T47D (cell line): ENCODE results near the gene EFL1.
A peak's percentile ranks its signal among the peaks of the same experiment; 100 is the strongest.

Experiments used
- DNase-seq, 2 experiments: peaks; one replicate each; pipeline versions ENCODE4 v3.0.0 to v3.0.0-alpha.2; 2011 to 2012; ENCODE audit warnings: low read depth in 1 of 2, low spot score in 1 of 2
- JUND ChIP-seq: IDR thresholded peaks from 2 replicates; pipeline ENCODE4 v1.6.1; 2012; ENCODE audit warnings: low read depth
- in situ Hi-C: cut with HindIII; loops from 2 replicates; pipeline ENCODE4 v1.10.0; 2016; ENCODE audit warnings: low sequenced_read_pairs, low pct_unique_long_range_greater_than_20kb

Gene EFL1

GRCh38 chr15:82106679-82107078 is 155.9 kb downstream of the EFL1 start:
- in situ Hi-C loops: no loop called here
- DNase-seq: no peak
- no peak for TF ChIP-seq JUND

DNA sequence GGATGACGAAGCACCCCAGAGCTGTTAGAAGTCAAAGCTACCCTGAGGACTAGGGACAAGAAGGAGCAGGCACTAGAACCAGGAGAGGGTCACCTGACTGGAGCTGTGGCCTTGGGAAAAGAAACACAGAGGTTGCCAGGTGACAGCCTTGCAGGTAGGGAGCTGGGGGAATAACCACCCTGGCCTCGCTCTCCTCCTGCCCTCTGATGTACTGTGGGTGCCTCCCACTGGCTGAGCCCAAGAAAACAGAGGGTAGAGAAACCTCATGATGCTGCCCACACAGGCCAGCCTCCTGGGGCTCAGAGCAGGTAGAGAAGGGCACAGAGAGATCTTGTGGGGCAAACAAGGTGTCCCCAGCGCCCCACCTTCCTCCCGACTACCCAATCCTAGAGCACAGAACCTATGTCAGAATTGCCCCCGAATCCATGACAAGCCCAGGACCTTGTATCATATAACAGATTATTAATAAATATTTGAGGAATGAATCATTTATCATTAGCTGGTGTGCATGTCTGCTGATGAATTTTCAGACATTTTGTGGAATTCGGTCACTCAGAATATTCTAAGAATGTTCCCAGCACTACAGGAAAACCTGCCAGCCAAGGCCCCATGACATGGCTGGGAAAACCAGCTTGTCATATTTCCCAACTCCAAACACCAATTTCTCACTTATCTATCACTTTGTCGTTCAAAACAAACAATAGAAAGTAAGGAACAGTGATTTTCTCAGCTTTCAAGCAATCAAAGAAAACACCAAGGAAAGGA is 156.9 kb downstream of the EFL1 start:
- DNase-seq: peak in 1 of 2 experiments; percentile 45
- TF ChIP-seq JUND: no peak
- in situ Hi-C loops: no loop called here

DNA sequence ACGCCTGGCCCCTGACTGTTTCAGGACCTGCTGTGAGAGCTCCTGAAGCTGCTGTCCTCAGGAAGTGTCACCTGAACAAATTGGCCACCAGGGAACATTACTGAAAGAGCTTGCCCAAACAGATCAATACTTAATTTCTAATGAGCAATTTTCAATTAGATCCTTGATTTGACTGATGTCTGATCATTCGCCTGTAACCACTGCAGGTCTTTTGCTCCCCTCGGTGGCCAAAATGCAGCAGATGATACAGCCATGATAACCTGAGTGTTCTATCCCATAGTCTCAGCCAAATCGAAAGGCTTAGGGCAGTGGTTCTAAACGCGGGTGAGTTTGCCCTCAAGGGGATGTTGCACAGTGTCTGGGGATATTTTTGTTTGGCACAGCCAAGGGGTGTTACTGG is 159.1 kb downstream of the EFL1 start:
- in situ Hi-C loops: no loop called here
- DNase-seq: no peak

DNA sequence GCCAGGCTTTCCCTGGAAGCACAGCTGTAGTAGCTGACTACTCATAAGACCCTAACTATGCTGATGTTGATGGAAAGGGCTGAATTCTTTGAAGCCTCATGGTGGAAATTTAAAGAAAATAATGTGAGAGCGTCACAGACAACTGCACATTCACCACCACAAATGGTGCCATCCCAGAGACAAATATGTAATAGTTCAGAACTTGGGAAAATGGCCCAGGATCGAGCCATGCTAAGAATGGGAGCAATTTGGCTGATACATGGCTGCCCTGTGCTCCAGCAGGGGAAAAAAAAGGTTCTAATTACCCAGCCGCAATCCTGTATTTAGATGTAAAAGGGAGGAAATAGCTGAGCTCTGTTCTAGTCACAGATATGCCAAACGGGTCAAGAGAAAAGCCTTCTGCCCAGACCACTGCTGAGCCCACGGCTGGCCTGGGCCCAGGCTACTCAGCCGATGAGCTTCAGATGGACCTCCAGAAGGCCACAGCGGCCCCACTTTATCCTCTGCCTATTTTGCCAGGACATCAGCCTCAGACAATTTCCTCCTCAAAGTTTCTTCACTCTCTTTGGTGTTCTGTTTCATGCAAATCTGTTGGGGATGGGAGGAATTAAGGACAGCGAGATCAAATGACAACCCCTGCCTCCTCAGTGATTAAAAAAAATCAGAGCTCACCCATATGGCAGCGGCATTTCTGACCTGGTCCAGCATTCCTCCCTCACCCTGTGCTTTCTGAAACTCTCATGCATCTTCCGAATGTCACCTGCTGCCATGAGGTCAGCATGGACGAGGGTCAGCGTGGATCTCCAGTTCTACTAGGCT is 162.2 kb downstream of the EFL1 start:
- no peak for DNase-seq
- TF ChIP-seq JUND: no peak
- in situ Hi-C loops: no loop called here

More for the DNA sequence above, 159.1 kb downstream of the EFL1 start:
- TF ChIP-seq JUND: no peak

GRCh38 chr15:82098674-82099073 is 163.9 kb downstream of the EFL1 start:
- TF ChIP-seq JUND: no peak
- in situ Hi-C loops: no loop called here
- DNase-seq: no peak

- in situ Hi-C loops: no loop called here
These were observed 166.7 kb downstream of the EFL1 start for GRCh38 chr15:82095803-82096202.

DNA sequence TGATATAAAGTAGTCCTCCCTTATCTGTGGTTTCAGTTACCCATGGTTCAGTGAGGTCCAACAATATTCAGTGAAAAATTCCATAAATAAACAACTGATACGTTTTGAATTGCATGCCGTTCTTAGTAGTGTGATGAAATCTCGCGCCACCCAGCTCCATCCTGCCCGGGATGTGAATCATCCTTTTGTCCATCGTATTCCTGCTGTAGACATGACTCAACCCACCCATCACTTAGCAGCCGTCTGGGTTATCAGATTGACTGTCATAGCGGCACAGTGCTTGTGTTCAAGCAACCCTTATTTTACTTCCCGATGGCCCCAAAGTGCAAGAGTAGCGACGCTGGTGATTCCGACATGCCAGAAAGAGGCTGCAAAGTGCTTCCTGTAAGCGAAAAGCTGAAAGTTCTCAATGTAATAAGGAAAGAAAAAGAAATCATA is 168.7 kb downstream of the EFL1 start:
- no peak for TF ChIP-seq JUND
- no peak for DNase-seq
- in situ Hi-C loops: no loop called here

More at GRCh38 chr15:82095803-82096202, 166.7 kb downstream of the EFL1 start:
- DNase-seq: no peak
- no peak for TF ChIP-seq JUND

DNA sequence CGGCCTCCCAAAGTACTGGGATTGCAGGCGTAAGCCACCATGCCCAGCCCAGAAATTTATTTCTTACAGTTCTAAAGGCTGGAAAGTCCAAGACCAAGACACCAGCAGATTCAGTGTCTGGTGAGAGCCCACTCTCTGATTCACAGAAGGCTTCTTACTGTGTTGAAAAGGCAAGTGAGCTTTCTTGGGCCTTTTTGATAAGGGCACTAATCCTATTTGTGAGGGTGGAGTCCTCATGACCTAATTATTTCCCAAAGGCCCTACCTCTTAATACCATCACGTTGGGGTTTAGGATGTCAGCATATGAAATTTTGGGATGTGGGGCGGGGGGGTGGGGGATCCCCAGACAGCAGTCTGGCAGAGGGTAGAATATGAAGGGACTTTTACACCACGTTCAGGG is 169.2 kb downstream of the EFL1 start:
- in situ Hi-C loops: no loop called here

DNA sequence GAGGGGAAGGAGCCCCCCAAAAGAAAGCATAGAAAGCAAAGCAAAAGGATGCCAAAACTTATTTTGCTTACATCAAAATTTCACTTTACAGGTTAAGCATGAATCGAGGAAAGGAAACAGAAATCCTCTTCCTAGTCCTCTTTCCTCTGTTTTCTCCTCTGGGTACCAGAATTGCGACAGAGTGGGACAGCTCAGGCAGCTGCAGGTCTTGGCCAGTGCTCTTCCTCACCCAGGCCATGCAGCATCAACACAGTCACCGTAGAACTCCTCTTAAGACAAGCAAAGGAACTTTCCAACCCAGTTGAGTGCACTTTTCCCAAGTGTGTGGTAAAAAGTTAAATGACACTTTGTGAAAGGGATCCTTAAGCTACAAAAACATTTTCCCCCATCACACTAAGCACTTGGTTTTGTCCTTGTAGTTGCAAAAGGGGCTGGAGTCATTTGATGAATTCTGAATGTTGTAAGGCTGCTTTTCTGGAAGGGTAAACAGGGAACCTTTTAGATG is 170.8 kb downstream of the EFL1 start:
- DNase-seq: no peak
- no peak for TF ChIP-seq JUND
- in situ Hi-C loops: no loop called here

More for the DNA sequence above, 169.2 kb downstream of the EFL1 start:
- DNase-seq: no peak
- no peak for TF ChIP-seq JUND

DNA sequence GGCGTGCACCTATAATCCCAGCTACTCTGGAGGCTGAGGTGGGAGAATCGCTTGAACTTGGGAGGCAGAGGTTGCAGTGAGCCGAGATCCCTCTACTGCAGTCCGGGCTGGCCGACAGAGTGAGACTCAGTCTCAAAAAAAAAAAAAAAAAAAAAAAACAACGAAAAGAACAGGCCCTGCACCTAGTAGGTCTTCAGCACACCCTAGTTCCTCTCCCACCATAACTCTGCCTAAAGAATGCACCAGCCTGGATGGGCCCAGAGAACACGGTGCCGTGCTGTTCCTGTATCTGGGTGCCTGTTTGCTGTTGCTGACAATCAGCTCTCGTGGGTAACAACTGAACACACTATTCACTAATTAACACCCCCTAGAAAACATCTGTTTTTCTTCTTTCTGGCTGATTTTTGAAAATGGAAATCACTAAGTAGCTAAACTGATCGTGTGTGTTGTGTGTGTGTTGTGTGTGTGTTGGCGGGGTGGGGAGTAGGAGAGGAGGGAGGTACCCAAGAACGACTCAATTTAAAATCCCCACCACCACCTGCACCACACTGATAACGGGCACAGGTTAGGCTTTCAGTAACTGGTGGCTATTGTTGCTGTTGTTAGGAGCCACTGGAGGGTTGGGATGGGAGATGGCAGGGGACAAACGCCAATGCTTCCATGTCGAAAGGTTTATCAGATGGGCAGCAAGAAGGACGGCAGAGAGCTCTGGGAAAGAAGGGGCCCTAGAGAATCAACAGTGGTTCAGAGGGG is 176.1 kb downstream of the EFL1 start:
- in situ Hi-C loops: no loop called here
- no peak for DNase-seq
- no peak for TF ChIP-seq JUND

DNA sequence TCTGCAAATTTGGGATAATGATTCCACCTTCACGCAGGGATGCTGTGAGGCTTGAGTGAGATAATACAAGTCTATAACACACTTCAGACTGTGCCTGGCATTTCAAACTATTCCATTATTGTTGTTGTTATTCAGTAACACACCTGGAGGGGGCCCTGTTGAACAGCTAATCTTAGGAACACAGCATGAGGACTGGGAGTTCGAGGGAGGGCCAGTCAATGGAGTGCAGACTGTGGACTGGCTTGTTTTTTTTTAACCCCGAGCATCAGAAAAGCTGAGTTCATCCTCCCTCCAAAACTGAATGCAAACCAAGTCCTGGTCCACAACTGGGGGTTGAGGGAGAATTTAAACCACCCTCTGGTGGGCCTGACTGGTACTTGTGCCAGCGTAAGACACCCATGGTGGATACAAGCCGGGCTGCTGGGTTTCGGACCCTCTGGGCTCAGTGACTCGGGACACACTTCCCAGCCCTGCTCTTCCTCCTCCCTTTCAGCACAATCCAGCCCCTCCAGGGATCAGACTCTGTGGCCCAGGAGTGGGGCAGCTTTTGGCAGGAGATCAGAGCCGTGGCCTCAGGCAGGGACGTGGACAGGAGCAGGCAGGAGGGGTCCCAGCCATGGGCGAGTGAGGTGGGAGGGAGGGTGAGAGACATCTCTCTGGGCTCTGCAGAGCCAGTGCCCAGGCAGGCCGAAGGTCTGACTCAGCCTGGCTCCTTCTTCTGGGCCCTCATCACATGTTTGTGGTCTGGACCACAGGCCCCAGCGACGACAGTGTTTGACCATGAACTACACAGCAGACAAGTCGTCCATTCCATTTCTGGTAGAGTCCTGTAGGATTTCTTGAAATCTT is 180.4 kb downstream of the EFL1 start:
- DNase-seq: no peak
- in situ Hi-C loops: no loop called here
- TF ChIP-seq JUND: no peak

DNA sequence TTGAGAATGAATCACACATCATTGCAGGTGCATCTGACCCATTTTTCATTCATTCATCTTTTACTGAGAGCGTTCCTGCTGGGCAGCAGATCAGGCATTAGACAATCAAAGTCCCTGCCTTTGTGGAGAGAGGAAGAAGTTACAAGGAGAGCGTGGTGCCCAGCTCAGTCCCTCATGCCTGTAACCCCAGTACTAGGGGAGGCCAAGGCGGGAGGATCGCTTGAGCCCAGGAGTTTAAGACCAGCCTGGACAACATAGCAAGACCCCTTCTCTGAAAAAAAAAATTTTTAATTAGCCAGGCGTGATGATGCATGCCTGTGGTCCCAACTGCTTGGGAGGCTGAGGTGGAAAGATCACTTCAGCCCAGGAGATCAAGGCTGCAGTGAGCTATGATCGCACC is 181.8 kb downstream of the EFL1 start:
- in situ Hi-C loops: no loop called here
- TF ChIP-seq JUND: no peak

More for the DNA sequence above, 181.8 kb downstream of the EFL1 start:
- DNase-seq: no peak
